ENCODE data around the gene NRIP2.
A peak's percentile ranks its signal among the peaks of the same experiment; 100 is the strongest.

The NRIP2 gene

DNA sequence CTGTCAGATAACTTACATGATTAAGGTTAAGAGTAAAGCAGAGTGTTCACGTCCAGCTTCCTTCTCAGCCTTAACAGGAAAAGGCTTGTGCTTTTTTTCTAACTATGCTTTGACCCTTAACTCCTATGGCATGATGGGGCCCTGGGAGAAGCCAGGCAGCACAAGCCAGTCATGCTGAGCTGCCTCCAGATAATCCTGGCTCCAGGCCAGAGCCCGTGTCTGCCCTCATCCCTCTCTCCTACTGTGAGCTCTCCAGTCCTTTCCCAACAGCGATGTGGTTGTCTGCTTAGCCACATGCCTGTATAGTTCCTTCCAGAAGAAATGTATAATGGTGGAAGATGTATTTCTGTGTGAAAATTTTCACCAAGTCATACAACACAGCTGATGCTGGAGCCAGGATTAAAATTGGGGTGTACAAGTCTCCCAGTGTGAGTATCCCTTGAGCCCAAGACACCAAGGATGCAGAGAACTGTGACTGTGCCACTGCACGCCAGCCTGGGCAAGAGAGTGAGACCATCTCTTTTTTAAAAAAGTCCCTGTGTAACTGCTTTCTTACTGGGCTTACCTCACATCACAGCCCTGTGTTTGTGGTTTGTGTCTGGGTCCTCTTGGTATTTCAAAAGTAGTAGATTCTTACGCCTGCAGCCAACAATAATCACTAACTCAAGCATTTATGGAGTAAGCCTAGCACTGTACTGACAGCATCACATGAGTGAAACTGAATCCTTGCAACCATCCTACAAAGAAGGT lies 30.3 kb downstream of the NRIP2 start:
- DNase-seq = no peak

DNA sequence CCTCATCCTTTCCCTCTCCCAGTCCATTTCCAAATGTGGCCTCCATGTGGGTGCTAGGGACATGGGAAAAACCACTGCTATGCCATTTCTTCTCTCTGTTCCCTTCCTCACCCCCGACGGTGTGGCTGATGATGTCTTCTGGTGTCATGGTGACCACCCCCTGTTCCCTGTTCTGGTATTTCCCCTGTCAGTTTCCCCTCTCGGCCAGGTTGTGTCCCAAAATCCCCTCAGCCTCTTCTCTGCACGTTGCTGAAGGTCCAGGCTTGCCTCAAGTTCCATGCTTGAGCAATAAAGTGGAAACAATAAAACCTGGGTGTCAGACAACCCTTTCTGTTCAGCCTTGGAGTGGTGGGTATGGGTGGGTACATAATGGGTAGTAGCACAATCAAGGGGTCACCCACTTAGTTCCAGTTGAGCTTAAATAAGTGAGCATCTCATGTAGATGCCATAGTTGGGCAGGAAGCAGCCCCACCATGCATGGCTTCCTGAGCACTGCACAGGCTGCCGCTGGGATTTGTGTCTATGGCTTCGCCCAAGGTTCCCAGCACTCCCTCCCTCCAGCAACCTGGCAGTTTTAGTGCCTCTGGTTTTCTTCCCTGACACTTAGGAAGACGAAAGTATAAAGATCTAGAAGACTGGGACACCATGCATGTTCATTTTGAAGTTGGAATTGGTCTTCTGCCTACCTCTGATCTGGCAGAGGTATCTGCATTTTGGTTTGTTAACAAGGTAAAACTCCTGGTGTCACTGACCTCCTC lies 31.0 kb downstream of the NRIP2 start:
- DNase-seq = no peak

GRCh38 chr12:2801044-2801783 lies 33.6 kb downstream of the NRIP2 start:
- no peak for DNase-seq

DNA sequence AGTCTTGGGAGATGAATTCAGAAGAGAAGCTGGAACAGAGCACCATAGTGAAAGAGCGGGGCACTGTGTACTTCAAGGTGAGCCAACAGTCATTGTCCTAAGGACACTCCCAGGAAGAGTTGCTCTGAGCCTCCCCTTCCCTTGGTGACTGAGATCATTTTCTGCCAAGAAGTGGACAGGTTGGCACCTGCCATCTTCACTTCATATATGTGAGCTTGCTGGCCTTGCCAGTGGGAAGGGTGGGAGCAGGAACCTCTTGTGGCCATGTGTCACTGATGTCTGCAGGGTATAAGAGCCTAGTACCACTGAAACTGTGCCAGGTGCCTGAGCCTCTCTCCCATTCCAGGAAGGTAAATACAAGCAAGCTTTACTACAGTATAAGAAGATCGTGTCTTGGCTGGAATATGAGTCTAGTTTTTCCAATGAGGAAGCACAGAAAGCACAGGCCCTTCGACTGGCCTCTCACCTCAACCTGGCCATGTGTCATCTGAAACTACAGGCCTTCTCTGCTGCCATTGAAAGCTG lies 34.7 kb downstream of the NRIP2 start:
- DNase-seq = no peak

DNA sequence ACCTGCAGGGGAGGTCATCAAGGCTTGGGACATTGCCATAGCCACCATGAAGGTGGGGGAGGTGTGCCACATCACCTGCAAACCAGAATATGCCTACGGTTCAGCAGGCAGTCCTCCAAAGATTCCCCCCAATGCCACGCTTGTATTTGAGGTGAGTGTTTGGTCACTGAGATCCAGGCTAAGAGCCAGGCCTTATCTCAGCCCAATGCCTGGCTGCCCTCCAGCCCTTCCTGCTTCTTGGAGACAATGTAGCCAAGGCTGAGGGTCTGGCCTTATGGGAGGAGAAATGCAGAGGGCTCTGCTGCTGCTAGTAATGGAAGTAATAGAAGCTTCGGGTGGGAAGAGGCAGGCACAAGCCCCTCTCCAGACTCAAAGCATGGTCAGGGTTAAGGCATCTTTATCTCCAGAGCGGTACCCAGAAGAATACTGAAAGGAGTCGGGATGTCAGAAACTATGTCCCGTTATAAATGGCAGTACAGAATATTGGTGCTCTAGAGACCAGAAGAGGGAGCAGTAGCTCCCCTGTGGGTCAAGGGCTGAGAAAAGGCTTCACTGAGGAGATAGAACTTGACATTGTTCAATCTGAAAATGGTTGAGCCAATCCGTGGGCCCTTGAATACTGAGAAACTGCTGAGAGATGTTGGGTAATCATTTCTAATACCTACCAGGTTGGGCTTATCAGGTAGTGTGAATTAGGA lies 37.0 kb downstream of the NRIP2 start:
- DNase-seq = no peak

DNA sequence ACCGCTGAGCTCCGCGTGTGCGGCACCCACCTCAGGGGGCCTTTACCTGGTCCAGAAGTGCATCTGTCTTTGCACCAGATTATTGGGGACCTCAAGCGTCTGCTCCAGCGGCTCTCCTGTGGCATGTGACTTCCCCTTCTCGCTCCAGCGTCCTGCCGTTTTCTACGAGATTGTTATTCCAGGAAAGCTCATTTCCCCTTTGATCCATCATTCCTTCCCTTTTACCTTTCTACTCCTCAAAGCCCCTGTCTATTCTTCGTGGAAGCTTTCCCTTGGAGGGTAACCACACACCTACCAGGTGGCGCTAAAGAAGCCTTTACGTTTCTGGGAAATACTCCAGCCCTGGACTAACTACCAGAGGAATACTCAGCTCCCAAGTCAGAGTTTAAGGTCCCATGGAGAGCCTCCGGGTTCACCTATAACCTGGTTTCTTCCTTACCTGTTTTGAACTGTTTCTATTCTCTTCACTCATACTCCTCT lies 38.6 kb downstream of the NRIP2 start:
- no peak for DNase-seq

- DNase-seq = peak; percentile 78
These were observed 39.3 kb downstream of the NRIP2 start for GRCh38 chr12:2795291-2796186.

DNA sequence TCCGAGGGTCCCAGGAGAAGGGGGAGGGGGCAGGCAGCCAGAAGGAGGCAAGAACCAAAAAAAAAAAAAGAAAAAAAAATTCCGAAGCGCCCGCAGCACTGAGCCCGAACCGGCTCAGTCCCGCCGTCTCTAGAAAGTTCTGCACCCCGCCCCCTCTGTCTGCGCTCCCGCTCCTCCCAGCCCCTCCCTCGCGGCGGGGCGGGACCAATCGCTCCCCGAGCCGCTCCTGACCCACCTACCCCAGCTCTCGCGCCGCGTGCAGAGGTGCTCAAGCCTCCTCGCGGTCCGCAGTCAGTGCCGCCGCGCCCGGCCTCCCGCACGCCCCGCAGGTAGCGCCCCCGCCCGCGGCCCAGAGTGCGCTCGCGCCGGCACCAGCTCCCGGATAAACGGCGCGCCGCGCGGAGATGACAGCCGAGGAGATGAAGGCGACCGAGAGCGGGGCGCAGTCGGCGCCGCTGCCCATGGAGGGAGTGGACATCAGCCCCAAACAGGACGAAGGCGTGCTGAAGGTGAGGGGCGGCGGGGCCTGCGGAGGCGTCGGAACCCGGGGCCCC lies 40.0 kb downstream of the NRIP2 start, which contains the start of gene FKBP4:
Gene FKBP4 (plus strand): TSS at position 235 of the 554 bp plus-strand sequence. CDS start 170 bp downstream, at position 405.
- peak; percentile 91 for DNase-seq

DNA sequence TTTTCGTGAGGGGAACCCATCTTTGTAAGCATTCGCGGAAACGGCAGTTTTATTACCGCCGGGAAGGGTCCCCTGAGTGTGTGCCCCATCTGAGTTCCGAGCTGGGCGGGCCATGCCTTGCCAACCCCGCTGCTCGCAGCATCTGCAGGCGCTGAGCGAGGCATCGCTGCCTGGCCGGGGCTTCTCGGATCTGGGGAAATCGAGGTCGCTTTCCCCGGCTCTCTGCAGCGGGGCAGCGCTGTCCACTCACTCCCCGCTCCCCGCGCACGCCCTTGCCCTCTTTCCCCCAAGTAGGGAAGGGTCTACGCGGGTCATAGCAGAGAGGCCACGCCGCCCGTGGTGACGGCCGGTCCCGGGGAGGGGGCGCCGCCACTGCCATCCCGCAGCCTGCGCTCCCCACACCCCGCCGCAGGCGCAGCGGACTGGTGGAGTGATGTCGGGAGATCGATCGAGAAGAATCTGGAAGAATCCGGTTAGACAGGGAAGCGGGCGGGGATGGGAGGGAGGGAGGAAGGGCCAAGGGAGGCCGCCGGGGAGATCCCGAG lies 40.6 kb downstream of the NRIP2 start:
- peak; percentile 29 for DNase-seq

GRCh38 chr12:2793561-2793960 lies 41.3 kb downstream of the NRIP2 start:
- DNase-seq = no peak

DNA sequence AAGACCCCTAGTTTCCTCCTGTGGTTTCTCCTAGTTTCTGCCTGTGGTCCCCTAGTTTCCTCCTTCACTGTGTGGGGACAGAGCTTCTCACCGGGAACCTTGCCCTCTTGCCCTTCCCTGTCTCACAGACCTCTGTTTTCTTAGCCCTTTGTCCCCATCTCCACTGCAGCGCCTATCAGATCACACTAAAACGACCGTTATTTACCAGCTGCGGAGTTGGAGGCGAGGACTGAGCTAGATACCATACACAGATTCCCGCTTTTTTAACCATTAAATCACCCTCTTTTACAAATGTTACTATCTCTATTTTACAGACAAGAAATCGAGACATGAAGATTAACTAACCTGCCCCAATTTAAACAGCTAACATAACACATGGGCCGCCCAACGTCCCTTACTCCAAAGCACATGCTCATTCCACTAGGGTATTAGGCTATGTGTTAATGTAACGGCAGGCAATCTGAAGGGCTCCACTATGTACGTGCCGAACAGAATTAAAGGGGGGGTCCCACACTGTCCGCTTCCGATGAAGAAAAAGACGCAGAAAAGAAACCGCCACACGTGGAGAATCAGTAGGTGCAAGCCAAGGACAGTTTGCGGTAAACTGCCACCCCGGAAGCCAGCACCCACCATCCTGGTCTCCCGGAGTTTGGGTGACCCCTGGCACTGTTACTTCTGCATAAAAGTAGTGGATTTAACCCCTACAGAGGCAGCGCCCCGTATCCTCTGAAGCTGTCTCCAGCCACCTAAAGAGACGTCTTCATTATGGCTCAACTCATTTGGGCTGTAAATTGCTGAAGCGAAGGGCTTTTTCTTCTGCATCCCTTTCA lies 41.9 kb downstream of the NRIP2 start:
- DNase-seq = no peak

DNA sequence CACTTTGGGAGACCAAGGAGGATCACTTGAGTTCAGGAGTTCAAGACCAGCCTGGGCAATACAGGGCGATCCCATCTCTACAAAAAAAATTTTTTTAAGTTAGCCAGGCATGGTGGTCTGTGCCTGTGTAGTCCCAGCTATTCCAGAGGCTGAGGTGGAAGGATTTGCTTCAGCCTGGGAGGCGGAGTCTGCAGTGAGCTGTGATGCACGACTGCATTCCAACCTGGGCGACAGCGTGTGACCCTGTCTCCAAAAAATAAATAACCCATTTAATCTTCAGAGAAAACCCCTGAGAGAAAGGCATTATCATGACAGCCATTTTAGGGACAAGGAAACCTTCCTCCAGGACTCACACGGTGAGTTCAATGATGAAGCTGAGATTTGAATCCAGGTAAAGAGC lies 43.7 kb downstream of the NRIP2 start:
- DNase-seq = no peak

DNA sequence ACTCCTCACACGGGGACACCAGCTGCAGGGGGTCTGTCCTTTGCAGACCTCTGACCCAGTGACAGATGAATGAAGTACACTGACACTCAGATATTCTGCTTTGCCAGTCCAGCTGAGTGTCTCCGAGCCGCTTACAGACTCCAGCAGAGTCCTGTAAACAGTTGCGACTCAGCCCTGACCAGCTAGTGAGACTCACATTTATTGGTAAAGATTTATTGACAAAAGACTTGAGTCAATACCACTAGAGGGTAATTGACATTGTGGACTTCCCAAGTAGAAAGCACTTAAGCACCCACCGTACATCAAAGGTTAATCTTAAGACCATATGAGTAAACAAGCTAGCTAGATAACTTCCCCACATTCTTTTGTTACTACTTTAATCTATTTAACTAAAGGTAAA lies 49.8 kb downstream of the NRIP2 start:
- DNase-seq = no peak

DNA sequence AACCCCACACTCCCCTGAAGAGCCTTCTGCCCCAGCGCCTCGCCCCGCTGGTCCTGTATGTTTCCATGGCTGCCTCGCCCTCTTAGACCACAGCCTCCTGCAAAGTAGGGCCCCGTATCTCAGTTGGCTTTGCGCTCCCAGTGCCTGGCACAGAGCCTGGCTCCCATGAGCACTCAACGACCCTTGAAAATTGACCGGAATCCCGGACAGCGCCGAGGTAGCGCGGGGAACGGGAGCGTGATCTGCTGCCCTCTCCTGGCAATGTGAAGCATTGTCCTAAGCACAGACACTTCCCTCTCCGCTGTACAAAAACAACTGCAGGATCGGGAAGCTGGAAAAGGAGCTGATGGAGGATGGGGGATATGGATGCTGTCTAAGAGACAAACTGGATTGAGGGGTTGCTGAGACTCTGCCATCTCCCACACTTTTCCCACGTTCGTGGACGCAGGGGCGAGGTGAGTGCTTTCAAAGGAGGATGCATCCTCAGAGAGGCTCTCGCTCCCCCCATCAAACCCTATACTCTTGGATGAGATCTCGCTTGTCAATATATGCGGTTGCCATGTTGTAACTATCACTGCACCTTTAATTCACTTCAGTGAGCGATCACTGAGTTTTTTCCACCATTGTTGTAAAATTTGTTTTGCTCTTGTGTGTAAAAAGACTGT lies 50.8 kb downstream of the NRIP2 start:
- peak; percentile 61 for DNase-seq

DNA sequence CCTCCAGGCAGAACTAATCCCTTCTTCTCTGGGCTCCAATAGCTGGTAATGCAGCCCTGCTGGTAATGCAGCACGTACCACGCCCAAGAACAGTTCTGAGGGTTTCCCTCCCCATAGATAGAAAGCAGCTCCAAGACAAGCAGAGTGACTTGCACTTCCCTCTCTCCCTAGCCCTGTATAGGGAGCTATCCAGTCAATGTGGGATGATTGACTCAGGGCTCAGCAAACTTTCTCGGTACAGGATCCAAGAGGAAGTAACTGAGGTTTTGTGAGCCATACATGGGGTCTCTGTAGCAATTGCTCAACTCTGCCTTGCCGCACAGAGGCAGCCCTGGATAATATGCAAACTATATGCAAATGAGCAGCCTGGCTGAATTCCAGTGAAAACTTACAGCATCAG lies 55.6 kb downstream of the NRIP2 start:
- no peak for DNase-seq

DNA sequence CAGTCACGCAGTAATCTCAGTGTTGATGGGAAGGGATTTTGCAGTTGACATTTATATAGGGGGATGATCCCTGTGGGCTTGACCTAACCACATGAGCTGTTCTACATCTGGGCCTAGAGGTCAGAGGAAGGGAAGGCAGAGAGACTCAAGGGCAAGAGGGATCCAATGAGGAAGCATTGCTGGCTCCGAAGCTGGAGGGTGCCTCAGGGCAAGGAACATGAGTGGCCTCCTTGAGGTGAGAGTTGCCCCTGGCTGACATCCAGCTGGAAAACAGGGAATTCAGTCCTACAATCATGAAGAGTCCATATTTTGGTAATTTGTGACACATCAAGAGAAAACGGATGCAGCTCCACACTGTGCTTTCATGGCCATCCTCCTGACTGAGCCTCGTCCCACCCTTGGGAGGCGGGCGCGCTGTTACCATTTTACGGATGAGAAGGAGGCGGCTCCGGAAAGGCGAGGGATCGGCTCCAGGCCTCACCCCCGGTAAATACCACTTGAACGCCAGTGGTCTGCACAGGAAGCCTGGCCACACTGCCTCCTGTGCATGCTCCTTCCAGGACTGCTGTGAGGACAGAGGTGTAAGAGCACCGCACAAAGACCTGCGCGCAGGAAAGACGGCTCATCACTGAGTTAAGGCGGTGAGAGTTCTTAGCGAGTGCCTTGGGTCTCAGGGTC lies 58.6 kb downstream of the NRIP2 start:
- no peak for DNase-seq

GRCh38 chr12:2775431-2775830 lies 59.4 kb downstream of the NRIP2 start:
- no peak for DNase-seq
